HG02970 (cell line): ENCODE results near the gene CACNA1I.
"Not testable (repeated sequence)": the region's sequence is repeated elsewhere in the genome, so short reads cannot be mapped to it uniquely, and the experiment has no call there.

ENCODE experiments used
- ATAC-seq: cut with Tn5 transposase; IDR thresholded peaks from one replicate; pipeline ENCODE4 v1.9.1; 2021; ENCODE audit warnings: mild to moderate bottlenecking, moderate library complexity, moderate number of reproducible peaks; ENCODE audit not compliant: unreplicated experiment, low FRiP score

CACNA1I gene

DNA sequence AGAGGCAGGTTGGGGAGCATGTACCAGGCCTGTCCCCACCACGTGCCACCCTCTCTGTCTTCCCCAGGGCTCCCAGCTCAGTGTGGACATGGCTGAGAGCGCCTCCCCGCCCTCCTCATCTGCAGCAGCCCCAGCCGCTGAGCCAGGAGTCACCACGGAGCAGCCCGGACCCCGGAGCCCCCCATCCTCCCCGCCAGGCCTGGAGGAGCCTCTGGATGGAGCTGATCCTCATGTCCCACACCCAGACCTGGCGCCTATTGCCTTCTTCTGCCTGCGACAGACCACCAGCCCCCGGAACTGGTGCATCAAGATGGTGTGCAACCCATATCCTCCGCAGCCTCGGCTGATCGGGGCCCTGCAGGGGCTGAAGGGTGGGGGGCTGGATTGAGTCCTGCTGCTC is at the start of gene CACNA1I:
TSS of gene CACNA1I (plus strand) at position 89 of the 400 bp plus-strand sequence. CDS start at position 89, 0 bp downstream.
- no peak for ATAC-seq

DNA sequence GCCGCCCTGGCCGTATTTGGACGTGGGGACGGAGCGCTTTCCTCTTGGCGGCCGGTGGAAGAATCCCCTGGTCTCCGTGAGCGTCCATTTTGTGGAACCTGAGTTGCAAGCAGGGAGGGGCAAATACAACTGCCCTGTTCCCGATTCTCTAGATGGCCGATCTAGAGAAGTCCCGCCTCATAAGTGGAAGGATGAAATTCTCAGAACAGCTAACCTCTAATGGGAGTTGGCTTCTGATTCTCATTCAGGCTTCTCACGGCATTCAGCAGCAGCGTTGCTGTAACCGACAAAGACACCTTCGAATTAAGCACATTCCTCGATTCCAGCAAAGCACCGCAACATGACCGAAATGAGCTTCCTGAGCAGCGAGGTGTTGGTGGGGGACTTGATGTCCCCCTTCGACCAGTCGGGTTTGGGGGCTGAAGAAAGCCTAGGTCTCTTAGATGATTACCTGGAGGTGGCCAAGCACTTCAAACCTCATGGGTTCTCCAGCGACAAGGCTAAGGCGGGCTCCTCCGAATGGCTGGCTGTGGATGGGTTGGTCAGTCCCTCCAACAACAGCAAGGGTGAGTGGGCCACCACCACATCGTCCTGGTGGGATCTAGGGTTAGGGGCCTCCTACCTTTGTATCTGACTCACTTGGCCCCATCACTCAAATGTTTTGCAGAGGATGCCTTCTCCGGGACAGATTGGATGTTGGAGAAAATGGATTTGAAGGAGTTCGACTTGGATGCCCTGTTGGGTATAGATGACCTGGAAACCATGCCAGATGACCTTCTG is 49.3 kb upstream of the CACNA1I start:
- ATAC-seq: not testable (repeated sequence)

DNA sequence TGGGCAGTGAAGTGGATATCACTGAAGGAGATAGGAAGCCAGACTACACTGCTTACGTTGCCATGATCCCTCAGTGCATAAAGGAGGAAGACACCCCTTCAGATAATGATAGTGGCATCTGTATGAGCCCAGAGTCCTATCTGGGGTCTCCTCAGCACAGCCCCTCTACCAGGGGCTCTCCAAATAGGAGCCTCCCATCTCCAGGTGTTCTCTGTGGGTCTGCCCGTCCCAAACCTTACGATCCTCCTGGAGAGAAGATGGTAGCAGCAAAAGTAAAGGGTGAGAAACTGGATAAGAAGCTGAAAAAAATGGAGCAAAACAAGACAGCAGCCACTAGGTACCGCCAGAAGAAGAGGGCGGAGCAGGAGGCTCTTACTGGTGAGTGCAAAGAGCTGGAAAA is 48.5 kb upstream of the CACNA1I start:
- not testable (repeated sequence) for ATAC-seq

DNA sequence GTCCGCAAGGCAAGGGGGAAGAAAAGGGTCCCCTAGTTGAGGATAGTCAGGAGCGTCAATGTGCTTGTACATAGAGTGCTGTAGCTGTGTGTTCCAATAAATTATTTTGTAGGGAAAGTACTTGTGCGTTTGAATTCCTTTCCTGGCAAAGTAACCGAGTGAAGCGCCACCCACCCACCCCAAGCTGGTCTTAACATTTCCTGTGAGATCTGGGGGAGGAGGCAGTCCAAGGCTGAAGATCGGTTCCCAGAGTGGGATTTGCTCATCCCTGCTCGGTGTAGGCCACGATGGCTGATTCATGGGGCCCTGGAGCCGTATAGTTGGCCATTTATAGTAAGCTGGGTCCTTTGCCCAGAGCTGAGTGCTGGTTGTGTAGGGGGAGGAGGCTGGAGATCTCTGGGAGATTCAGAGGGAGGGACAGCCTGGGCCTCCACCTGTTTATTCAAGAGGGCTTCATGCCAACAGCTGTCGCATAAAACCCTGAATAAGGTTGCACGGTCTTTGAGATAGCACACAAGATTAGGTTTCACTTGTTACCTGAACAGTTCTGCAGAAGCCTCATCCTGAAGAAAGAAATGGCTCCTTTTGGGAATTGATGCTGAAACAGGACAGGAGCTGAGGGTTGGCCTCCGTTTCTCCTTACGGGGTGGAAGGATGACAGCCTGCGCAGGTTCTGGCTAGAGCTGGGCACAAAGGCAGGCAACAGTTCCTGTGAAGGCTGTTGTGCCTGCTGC is 47.8 kb upstream of the CACNA1I start:
- no peak for ATAC-seq

DNA sequence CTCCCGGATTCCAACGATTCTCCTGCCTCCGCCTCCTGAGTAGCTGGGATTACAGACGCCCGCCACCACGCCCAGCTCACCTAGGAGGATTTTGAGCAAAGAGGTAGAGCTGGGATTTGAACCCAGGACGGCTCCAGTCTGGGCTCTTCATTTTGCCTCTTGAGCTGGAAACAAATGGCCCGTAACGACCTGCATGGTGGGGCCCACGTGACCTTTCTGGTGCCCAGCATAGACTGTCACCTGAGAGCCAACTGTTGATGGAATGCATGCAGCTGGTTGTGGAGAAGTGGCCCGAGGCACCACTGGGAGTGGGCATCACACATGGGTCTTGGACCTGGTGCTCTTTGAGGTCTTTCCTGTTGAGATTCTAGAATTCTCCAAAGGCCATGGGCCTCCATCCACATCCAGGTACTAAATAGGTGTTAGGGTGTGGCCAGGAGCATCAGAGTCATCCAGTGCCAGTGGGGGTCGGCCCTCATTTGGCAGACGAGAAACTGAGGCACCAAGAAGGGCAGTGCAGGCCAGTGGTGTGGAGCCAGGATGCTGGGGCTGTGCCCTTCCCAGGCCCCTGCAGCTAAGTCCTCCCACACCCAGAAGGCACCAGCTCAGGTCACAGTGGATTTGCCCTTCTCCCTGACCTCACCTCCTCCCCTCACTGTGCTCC is 46.3 kb upstream of the CACNA1I start:
- no peak for ATAC-seq

DNA sequence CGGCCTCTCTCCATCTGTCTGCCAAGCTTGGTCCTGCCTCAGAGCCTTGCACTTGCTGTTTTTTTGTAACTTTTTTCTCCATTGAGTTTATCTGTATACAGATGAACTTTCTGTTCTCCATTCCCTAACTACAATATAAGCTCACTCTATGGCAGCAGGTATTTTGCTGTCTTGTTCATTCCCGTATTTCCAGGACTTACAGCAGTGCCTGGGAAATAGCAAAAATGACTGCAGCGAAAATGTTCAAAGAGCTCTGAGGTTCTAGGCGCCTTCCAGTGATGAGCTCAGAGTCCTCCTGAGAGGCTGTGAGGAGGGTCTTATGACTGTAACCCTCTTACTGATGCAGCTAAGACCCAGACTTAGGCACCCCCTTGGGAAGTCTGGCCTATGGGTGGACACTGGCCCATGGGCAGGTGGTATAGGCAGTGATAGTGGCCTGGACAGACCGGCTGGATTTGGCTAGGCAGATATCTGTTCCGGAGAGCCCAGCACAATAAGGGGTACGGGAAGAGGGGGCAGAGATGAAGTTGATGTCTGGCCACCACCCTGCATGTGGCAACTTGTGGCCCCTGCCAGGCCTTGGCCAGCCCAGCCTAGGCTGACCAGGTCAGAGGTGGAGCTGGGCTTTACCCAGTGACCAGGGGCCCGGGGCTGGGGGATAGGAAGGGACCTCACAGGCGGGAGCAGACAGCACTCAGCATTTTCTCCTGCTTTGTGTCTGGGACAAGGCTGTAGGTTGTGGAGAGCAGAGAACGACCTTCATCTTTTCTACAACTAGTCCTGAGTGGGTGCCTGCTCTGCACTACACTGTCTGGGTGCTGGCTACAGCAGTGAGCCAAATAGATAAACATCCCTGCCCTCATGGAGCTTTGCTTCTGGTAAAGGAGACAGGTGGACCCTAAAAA is 45.5 kb upstream of the CACNA1I start:
- ATAC-seq: no peak

DNA sequence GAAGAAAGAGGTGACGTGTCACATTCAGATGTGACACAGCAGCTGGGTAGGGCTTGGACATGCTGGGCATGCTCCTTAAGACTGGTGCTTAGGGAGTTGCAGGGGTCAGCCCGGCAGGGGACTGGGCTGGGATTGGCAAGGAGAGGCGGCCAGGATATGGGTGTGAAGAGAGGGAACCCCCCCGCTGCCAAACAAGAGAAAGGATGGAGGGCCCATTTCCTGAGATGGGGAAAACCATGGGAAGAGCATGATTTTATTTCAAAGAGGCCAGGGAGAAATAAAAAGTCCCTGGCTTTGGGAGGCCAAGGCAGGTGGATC is 44.9 kb upstream of the CACNA1I start:
- ATAC-seq: no peak

DNA sequence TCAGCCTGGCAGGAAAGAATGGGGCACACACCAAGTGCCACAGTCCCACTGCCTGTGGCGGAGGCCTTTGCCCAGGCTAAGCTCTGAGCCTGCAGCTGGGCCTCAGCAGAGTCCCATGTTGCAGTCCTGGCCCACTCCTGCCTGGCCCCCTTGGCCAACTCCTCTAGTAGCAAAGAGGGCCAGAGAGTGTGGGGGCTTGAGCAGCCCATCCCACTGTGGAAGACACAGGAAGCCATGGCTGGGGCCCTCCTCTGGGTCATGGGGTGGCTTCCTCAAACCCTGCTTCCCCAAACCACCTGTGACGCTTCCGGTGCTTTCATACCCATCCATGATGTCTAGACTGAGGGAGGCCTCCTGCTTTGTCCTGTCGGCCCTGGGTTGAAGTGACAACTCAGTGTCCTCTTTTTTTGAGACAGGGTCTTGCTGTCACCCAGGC is 43.8 kb upstream of the CACNA1I start:
- no peak for ATAC-seq

DNA sequence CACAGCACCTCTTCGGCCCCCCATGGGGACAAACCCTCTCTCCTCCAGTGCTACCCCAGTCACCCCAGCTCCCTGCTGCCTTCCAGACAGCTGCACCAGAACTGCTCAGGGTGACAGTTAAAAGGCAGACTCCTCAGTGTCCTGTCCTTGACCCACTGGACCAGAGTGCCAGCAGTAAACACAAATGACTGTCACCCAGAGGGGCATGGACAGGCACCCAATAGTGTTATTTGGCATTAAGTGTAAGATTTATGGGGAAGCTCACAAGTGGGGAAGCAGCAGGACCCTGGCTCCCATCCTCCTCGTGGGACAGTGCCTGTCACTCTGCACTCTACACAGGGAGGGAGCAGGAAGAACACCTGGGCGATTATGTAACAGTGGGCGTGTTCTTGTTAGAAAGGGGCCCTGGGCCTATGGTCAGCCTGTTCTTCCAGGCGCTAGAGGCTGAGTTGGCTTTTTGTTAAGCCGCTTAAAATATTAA is 43.0 kb upstream of the CACNA1I start:
- no peak for ATAC-seq

DNA sequence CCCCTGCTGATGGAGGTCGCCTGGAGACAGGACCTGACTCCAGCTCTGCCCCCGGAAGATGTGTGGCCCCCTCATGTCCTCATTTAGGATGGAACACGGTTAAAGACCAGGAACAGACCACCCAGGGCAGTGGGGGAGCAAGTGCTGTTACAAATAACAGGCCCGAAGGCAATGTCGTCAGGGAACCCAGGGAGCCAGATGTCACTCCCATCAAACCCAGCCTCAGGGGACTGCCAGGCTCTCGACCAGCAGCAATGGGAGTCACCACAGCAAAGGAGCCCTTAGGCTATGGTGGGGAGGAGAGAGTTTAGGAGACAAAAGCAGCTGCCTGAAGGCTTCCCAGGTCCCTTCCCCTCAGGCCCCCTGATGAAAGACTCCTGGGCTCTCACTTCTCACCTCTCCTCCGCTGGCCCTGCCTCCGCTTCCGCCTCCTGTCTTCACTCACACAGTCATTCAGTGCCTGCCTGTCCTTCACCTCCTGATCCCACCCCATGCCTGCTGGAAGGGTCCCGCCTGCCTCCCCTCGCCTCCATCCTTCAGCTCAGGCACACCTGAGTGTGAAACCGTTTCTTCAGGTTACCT is 42.4 kb upstream of the CACNA1I start:
- no peak for ATAC-seq

DNA sequence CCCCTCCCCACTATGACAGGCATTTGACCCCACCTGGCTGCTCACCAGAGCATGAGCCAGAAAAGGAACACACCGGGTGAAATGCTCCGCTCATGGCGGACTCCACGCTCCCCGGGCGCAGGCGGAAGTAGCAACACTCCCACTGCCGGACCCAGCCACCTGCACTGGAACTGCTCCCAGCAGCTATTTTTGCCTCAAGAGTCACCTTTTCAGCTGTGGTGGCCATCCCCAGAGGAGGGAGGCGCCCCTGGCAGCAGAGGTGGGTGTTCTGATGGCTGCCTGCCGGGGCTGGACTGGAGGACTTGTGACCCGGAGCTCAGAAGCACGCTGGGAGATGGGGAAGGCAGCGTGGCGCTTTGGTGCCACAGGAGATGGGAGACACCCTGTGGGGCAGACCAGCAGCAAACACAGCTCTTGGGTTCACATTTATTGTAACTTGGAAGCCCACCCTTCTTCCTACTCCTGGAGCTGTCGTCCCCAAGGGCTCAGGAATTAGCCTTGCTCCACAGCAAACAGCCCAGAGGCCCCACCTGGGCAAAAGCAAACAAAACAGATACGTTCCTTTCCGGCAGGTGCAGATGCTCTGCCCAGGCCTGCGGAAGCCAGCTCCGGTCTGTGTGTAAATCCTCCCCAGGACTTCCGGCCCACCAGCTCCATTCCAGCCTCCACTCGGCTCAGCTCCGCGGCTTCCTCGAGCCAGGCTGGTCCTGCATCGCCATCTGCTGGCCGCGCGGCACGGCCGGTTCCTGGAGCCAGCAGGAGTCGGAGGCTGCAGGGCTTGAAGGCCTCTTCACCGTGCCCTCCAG is 41.7 kb upstream of the CACNA1I start:
- ATAC-seq: no peak

DNA sequence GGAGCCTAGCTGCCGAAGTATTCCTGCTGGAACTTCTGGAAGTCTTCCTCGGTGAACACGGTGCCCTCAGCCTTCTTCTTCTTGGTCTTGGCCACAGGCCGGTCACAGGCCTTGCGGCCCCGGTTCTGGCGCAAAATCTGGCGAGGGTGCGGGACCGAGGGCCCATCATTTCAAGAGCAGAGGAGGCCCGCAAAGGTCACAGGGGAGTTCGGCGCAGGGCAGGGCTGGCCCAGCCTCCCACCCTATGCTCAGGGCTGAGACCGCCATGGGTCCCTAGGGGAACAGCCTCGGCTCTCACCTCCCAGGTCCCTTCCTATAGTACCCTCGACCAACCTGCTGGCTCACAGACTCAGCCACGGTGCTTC is 41.1 kb upstream of the CACNA1I start:
- ATAC-seq: no peak

DNA sequence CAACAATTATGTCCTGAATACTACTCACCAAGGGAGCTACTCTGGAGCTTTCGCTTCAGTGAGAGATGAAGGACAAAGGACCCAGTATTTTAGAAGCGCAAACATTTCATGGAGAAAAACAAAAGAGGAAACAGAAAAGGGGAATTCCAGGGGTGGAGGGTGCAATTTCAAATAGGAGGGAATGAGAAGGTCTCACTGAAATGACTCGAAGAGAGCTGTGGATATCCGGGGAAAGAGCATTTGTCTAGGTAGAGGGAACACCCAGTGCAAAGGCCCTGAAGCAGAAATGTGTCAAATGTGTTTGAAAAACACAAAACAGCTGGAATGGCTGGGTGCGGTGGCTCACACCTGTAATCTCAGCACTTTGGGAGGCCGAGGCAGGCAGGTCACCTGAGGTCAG is 40.4 kb upstream of the CACNA1I start:
- no peak for ATAC-seq

DNA sequence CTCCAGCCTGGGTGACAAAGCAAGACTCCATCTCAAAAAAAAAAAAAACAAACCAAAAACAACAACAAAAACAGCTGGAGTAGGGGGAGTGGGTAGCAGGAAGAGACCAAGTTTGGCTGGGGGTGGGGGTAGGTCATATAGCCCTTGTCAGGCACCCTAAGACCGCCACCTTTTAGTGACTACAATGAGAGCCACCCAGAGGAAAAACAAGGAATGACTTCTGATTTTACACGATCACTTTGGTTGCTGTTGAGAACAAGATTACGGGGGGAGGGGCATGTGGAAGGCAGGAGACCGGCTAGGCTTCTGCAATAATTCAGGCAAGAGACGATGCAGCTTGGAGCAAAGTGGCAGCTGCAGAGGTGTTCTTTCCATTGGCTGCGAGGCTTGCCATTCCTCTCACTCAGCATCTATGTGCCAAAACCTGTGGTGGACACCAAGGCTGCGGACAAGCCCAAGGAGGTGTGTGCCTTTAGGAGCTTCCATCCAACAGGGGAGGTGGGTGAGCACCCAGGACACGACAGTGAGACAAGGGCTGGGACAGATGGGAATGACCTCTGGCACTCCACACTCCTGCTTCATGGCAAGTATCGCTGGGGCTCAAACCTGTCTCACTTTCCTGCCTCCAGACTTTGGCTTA is 39.7 kb upstream of the CACNA1I start:
- ATAC-seq: no peak

DNA sequence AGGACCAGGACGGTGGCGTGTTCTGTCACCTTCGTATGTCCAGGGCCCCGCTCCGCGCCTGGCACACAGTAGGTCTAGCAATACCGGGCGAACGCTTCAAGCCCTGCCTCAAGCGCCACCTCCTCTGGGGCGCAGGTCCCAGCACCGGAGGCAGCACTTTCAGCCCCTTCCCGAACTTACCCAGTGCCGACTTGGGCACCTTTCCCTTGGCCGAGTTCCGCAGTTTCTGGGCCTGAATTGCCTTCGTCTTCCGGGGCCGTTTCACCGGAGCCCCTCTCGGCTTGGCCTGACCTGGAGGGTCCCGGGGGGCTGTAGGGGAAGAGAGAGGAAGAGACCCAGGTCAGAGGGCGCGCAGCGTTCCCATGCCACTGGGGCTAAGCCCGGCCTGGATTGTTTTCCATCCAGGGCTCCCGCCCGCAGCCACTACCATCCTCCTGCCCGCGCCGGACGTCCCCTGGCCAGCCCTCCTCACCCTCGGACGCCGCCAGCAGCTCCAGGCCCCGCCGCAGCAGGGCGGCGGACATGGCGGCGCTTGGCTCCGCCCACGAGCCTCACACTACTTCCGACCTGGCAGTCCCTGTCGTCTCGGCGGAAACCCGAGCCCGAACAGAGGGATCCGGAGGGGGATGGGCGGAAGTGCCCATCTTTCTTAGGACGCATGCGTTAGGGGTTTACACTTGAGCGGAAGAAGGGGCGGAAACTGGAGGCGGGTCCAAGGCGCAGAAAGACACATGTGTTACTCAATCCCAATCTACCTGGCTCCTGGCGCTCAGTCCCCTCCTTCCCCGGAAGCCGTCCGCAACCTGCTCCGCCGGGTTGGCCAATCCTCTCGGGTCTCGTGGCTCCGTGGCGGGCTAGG is 38.1 kb upstream of the CACNA1I start, which contains the start of gene RPS19BP1:
TSS of gene RPS19BP1 (minus strand) at position 534 of the 859 bp plus-strand sequence. CDS start at position 524, 10 bp downstream.
- peak; percentile 87 for ATAC-seq

DNA sequence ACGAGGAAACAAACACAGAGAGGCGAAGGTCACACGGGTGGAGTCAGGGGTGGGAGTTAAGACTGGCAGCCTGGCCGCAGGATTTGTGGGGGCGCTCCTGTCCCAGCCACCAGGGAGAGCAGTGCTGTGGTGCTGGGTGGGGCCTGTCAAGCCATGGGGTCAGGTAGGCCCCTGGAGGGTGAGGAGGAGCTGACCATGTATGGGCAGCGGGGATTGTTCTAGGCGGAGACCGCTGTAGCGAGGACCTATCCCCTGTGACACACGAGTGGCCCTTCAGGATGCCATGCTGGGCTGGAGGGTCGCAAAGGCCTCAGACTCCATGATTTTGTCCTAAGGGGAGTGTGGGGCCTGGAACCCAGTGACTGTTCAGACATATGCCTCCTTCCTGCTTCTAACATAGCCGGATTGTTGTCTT is 36.5 kb upstream of the CACNA1I start:
- ATAC-seq: no peak

DNA sequence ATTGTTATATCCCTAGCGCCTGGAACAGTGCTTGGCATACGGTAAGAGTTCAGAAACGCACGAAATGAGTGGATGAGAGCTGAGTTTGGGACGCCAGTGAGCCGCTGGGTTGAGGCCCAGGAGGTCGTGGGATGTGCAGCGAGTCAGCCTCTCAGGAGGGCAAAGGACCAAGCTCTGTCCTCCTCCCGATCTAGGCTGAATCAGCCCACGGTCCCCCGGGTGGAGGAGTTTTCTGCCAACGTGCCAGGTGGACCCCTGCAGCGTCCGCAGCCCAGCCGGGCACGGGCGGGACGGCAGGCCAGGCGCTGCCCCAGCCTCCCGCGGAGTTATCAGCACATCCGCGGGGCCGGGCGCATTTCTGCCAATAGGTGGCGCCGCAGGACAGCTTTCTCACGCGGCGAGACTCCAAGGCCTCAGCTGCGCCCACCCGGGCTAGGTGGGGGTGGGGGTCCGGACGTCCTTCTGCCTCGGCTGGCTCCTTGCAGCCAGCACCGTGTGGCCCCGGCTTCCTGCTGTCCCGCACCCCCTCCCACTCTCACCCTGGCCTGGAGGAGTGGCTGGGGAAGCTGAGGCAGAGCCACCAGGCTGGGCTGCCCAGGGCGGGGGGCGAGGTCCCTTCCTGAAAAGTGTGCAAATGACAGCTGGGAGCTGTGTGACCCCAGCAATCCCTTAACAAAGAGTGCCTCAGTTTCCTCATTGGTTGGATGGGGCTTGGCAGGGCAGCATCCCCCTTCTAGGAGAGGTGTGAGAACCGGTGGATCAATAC is 35.8 kb upstream of the CACNA1I start:
- no peak for ATAC-seq
